Subcutaneous adipose tissue (tissue), 4 donors: ENCODE data around the gene GTF2F2. TPM values are rescaled to one million over a fixed set of nuclear protein-coding genes. Genes with fewer than 3 reads are reported as not detected.

Source experiments
- CTCF ChIP-seq: fragments of 450-650 bp; IDR thresholded peaks from one replicate; pipeline ENCODE4 v1.5.1; 2016; ENCODE audit warnings: low read depth, mild to moderate bottlenecking, control low read depth, antibody characterized with exemption, moderate library complexity
- total RNA-seq, 4 donors: library from RNA; depleted of rRNA; stranded (reverse); fragments of >200 nt; gene quantifications; one replicate each; pipeline ENCODE4 v1.1.0, GENCODE V29; 2016

The GTF2F2 gene
- total RNA-seq, 4 donors from 2014 or later: 9.0 to 21.5 (median 15.2) TPM

GRCh38 chr13:45219938-45220375 lies 99.6 kb downstream of the GTF2F2 start:
- no peak for TF ChIP-seq CTCF

- TF ChIP-seq CTCF: no peak
Measured at GRCh38 chr13:45220403-45220802, 100.1 kb downstream of the GTF2F2 start.

- no peak for TF ChIP-seq CTCF
Measured at GRCh38 chr13:45222516-45222915, 102.2 kb downstream of the GTF2F2 start.

GRCh38 chr13:45222919-45223318 lies 102.6 kb downstream of the GTF2F2 start:
- no peak for TF ChIP-seq CTCF

- TF ChIP-seq CTCF: no peak
Measured at GRCh38 chr13:45224176-45224575, 103.9 kb downstream of the GTF2F2 start.

GRCh38 chr13:45225370-45225769 lies 105.1 kb downstream of the GTF2F2 start:
- TF ChIP-seq CTCF: no peak

GRCh38 chr13:45226024-45226423 lies 105.7 kb downstream of the GTF2F2 start:
- no peak for TF ChIP-seq CTCF
